A549 (cell line): Measurements from ENCODE around the gene SHOC2. TPM values are rescaled to one million over a fixed set of nuclear protein-coding genes. Genes with fewer than 3 reads are reported as not detected.
A peak's percentile ranks its signal among the peaks of the same experiment; 100 is the strongest.

Experiments
- ATAC-seq, 2 experiments: fragments of 200-7000 bp in 1 of 2; fragments of >200 bp in 1 of 2; cut with Nextera tagmentation in 1 of 2; cut with Tn5 transposase in 1 of 2; 3 replicates each; pipeline versions ENCODE4 v1.8.0 to v1.9.1; 2018 to 2020; ENCODE audit warnings: mild to moderate bottlenecking in 1 of 2, moderate library complexity in 1 of 2
- CTCF ChIA-PET: fragments of 300-600 bp; sonication (Branson Sonifier 250); formaldehyde crosslinking; extraction: SDS; loops from one replicate; lab custom pipeline; 2021; ENCODE audit warnings: antibody characterized with exemption, inconsistent platforms; lab: Yijun Ruan, JAX
- POLR2A ChIA-PET: fragments of 350-600 bp; formaldehyde crosslinking; extraction: SDS; loops from one replicate; lab custom pipeline; 2021; ENCODE audit warnings: antibody characterized with exemption, inconsistent platforms; lab: Yijun Ruan, JAX
- DNase-seq, 2 experiments: peaks; one replicate each; pipeline versions ENCODE4 v3.0.0 to v3.0.0-alpha.2; 2011 to 2016; ENCODE audit warnings: low read depth in 1 of 2, low spot score in 1 of 2
- FAIRE-seq: peaks from 2 replicates; lab custom pipeline; 2011; peaks lifted over from hg19 to GRCh38; lab: Jason Lieb, UNC
- H3K27ac ChIP-seq, 2 experiments: fragments of >200 bp; sonication (Bioruptor Twin); formaldehyde crosslinking; 3 replicates each; pipeline ENCODE4 v1.5.1; 2016 to 2017
- H3K4me1 ChIP-seq: fragments of >200 bp; sonication (Bioruptor Twin); formaldehyde crosslinking; 3 replicates; pipeline ENCODE4 v1.6.1; 2016
- H3K4me2 ChIP-seq: fragments of >200 bp; sonication (Bioruptor Twin); formaldehyde crosslinking; 3 replicates; pipeline ENCODE4 v1.6.1; 2016
- H3K4me3 ChIP-seq: fragments of >200 bp; sonication (Bioruptor Twin); formaldehyde crosslinking; 3 replicates; pipeline ENCODE4 v1.5.1; 2016
- H3K9me3 ChIP-seq: fragments of >200 bp; sonication (Bioruptor Twin); formaldehyde crosslinking; 3 replicates; pipeline ENCODE4 v1.6.1; 2016
- CBX8 ChIP-seq: fragments of 200-600 bp; sonication (generic); IDR thresholded peaks from 2 replicates; pipeline ENCODE4 v1.6.1; 2016
- CTCF ChIP-seq: fragments of >200 bp; sonication (Bioruptor Twin); formaldehyde crosslinking; IDR thresholded peaks from 3 replicates; pipeline ENCODE4 v1.5.1; 2016
- ELK1 ChIP-seq: fragments of 150-350 bp; IDR thresholded peaks from 2 replicates; pipeline ENCODE4 v1.6.1; 2014; ENCODE audit warnings: low read depth, mild to moderate bottlenecking, low read length
- FOSB ChIP-seq: fragments of 250-450 bp; sonication (Bioruptor Pico); IDR thresholded peaks from 2 replicates; pipeline ENCODE4 v1.5.0; 2020; ENCODE audit warnings: mild to moderate bottlenecking, moderate library complexity
- GATA3 ChIP-seq: IDR thresholded peaks from 2 replicates; pipeline ENCODE4 v1.6.1; 2012; ENCODE audit warnings: borderline replicate concordance
- HOXB5 ChIP-seq: fragments of 250-450 bp; sonication (Bioruptor Pico); IDR thresholded peaks from 2 replicates; pipeline ENCODE4 v1.5.0; 2020; ENCODE audit warnings: mild to moderate bottlenecking, moderate library complexity
- MAZ ChIP-seq: fragments of 150-350 bp; IDR thresholded peaks from 2 replicates; pipeline ENCODE4 v1.6.1; 2014; ENCODE audit warnings: antibody characterized with exemption, low read depth, low read length, borderline replicate concordance
- NPAS2 ChIP-seq: fragments of 250-450 bp; sonication (Bioruptor Pico); IDR thresholded peaks from 2 replicates; pipeline ENCODE4 v1.8.0; 2022; ENCODE audit warnings: mild to moderate bottlenecking, moderate library complexity, borderline replicate concordance
- PBX3 ChIP-seq: IDR thresholded peaks from 2 replicates; pipeline ENCODE4 v1.6.1; 2012
- RAD21 ChIP-seq, 2 experiments: fragments of >200 bp in 1 of 2; sonication (Bioruptor Twin) in 1 of 2; formaldehyde crosslinking in 1 of 2; IDR thresholded peaks in 1 of 2; conservative IDR thresholded peaks in 1 of 2; 2 replicates in 1 of 2; 3 replicates in 1 of 2; pipeline ENCODE4 v1.6.1; 2012 to 2018; ENCODE audit warnings: inconsistent platforms in 1 of 2
- RARB ChIP-seq: fragments of 250-450 bp; sonication (Bioruptor Pico); IDR thresholded peaks from 2 replicates; pipeline ENCODE4 v1.8.0; 2021; ENCODE audit warnings: mild to moderate bottlenecking, moderate library complexity
- REST ChIP-seq: fragments of 200-600 bp; sonication (generic); IDR thresholded peaks from 2 replicates; pipeline ENCODE4 v1.6.1; 2016; ENCODE audit warnings: antibody characterized with exemption, mild to moderate bottlenecking, moderate library complexity
- WGBS: methylation state at CpG from one replicate; pipeline ENCODE4 v1.1.6; 2017; ENCODE audit errors: missing lambda C conversion rate; 5-methylcytosine and 5-hydroxymethylcytosine counted together
- polyA plus RNA-seq, 4 experiments: library from polyadenylated mRNA; depleted of rRNA in 3 of 4; stranded (reverse); fragments of >200 nt; fragmentation: RNase III in 1 of 4; extraction: RNeasy Plus Mini Kit Qiagen cat#74134 plus additional on column Dnase treatment in 1 of 4; gene quantifications; 2 replicates in 3 of 4; 3 replicates in 1 of 4; pipeline ENCODE4 v1.2.3, GENCODE V29; 2011 to 2017

Gene SHOC2
- polyA plus RNA-seq, 2 of the 4 experiments (the other 2 are of a cell fraction): 20.5 to 32.1 TPM

- POLR2A ChIA-PET: no interaction called here
- 72% methylated on average over 5 of the region's 5 CpGs for WGBS
- Histone ChIP-seq H3K27ac (0 out of 6 replicates have a peak overlapping the region, but pooled peaks of 1 of the 2 experiments have one; percentile 7), H3K4me3 (no peak overlapping the region), H3K9me3 (no peaks in the 10 kb centered on the region), H3K4me2 (no peak overlapping the region), H3K4me1 (peaks cover 11% of the 10 kb centered on the region; the same call in 2 of the 3 replicates)
- FAIRE-seq (no peak), ATAC-seq (no peak), DNase-seq (no peak)
- TF ChIP-seq FOSB (CRISPR knock-in tag) (no peak), PBX3 (no peak), RARB (CRISPR knock-in tag) (no peak), CTCF (no peak), CBX8 (no peak), GATA3 (no peak), NPAS2 (CRISPR knock-in tag) (no peak), ELK1 (no peak)
- CTCF ChIA-PET: no interaction called here
Observed at GRCh38 chr10:110972231-110973134, 53.1 kb downstream of the SHOC2 start.

GRCh38 chr10:110973400-110973799 is 54.0 kb downstream of the SHOC2 start:
- ChIA-PET POLR2A (no interaction called here), CTCF (no interaction called here)
- DNase-seq: no peak
- no peak for ATAC-seq
- no peak for TF ChIP-seq MAZ
- no peak overlapping the region for H3K27ac ChIP-seq
- H3K4me1 ChIP-seq: peaks cover 11% of the 10 kb centered on the region; the same call in 2 of the 3 replicates
- no peak for FAIRE-seq
- WGBS: 69% methylated on average over 3 of the region's 3 CpGs
- no peak overlapping the region for H3K4me2 ChIP-seq
- H3K4me3 ChIP-seq: no peak overlapping the region
- no peaks in the 10 kb centered on the region for H3K9me3 ChIP-seq

- no peak for TF ChIP-seq HOXB5 (CRISPR knock-in tag)
- TF ChIP-seq REST: no peak
- no peak for TF ChIP-seq RAD21 (conservative IDR thresholded peaks at IDR 0.05 in 1 of 2, IDR thresholded peaks at IDR 0.05 in 1 of 2)
- Histone ChIP-seq H3K9me3 (no peaks in the 10 kb centered on the region), H3K27ac (no peak overlapping the region), H3K4me2 (no peak overlapping the region), H3K4me3 (no peak overlapping the region), H3K4me1 (peaks cover 11% of the 10 kb centered on the region; the same call in 2 of the 3 replicates)
- ATAC-seq: no peak
- WGBS: 63% methylated on average over 1 of the region's 1 CpG
- no peak for FAIRE-seq
- no peak for DNase-seq
- ChIA-PET CTCF (interaction anchor here (0.6 to 1.3 kb wide), 2 partner anchors 17 to 21 kb away, joined by 3 to 4 read pairs; no protein-coding TSS in a partner anchor), POLR2A (no interaction called here)
Observed at GRCh38 chr10:110976577-110976976, 57.2 kb downstream of the SHOC2 start.
